ENCODE data around the gene ZBTB42.
"Not testable (repeated sequence)": the region's sequence is repeated elsewhere in the genome, so short reads cannot be mapped to it uniquely, and the experiment has no call there.

ZBTB42 gene

DNA sequence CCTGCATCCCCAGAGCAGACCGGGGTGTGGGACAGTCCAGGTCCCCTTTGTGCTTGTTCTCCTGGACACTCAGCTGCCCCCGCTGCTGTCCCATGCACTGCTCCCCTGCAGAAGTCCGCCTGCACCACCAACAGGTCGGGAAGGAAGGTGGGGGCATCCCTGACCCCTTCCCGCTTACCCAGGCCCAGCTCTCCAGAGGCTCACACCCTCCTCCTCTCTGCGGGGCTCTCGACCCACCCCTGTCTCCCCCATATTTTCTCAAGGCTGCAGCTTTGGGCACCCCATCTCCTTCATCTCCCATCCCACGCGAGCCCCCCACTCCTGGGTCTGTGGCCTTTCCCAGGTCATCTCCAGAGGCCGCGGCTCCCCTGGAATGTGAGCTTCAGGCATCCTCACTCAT, 9.4 kb downstream of the ZBTB42 start:
- no peak for DNase-seq (ENCODE audit: low read depth in 2 of 2)

DNA sequence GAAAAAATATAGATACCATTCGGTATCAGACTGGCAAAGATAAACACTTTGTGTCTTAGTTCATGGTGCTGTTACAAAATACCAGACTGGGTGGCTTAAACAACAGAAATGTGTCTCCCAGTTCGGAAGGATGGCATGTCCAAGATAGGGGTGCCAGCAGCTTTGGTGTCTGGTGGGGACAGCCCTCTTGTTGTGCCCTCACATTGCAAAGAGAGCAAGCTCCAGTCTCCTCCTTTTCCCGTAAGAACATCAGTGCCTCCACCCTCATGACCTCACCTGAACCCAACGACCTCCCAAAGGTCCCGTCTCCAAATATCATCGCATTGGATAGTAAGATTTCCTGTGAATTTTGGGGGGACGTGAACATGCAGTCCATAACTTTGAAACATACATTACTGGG, 12.4 kb downstream of the ZBTB42 start:
- DNase-seq (ENCODE audit: low read depth in 2 of 2) = no peak

DNA sequence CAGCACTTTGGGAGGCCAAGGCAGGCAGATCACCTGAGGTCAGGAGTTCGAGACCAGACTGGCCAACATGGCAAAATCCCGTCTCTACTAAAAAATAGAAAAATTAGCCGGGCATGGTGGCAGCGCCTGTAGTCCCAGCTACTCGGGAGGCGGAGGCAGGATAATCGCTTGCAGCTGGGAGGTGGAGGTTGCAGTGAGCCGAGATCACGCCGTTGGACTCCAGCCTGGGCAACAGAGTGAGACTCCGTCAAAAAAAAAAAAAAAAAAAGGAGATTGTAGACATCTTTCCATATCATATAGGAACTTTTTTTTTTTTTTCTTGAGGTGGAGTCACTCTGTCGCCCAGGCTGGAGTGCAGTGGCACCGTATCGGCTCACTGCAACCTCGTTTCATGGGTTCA, 13.8 kb downstream of the ZBTB42 start:
- not testable (repeated sequence) for DNase-seq (ENCODE audit: low read depth in 2 of 2)

DNA sequence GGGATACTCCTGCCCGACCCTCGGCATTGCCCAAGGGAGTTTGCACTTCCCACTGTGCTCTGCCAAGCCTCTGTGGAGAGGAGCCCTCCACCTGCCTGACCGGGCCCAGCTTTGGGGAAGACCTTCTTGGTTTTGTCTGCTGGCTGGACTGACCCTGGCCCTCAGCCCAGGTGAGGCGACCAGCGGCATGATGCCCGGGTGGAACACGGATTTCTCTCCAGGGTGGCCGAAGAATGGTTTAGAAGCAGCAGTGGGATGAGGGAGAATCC, 15.6 kb downstream of the ZBTB42 start:
- no peak for DNase-seq (ENCODE audit: low read depth in 2 of 2)

DNA sequence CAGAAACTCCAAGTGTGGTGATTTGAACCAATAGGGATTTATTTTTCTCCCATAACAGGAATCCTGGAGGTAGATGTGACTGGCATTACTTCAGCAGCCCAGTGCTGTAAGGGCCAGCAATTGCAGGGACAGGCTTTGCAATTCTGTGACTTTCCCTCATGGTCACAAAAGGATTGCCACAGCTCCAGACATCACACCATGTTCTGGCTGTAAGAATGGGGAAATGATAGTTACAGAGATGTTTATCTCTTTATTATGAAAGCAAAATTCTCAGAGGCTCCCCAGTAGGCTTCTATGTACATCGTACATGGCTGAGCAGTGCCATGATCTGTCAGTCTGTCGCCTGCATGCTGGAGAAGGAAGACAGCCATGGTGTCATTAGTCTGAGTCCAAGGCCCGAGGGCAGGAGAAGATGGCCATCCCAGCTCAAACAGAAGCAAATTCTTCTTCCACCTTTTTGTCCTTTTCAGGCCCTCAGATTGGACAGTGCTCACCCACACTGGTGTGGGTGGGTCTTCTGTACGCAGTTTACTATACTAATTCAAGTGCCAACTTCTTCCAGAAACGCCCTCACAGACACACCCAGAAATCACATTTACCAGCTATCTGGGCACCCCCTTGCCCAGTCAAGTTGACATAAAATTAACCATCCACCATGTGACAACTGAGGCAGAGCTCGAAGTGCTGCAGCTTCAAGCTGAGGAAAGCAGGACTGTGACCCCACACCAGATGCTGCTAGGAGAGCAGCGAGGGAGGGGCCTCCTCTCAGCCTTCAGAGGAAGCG, 17.2 kb downstream of the ZBTB42 start:
- no peak for DNase-seq (ENCODE audit: low read depth in 2 of 2)

DNA sequence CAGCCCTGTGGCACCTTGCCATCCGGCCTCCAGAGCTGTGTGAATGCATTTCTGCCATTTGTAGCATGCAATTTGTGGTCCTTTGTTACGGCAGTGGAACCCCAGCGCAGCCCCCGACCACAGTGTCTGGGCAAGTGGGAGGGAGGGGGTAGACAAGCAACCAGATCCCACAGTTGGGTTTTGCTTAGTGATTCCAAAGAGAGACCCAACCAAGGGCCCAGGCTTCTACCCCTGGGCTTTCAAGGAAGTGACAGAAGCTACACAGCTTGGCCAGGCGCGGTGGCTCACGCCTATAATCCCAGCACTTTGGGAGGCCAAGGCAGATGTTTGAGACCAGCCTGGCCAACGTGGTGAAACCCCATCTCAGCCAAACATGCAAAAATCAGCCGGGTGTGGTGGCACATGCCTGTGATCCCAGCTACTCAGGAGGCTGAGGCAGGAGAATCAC, 17.8 kb downstream of the ZBTB42 start:
- no peak for DNase-seq (ENCODE audit: low read depth in 2 of 2)

DNA sequence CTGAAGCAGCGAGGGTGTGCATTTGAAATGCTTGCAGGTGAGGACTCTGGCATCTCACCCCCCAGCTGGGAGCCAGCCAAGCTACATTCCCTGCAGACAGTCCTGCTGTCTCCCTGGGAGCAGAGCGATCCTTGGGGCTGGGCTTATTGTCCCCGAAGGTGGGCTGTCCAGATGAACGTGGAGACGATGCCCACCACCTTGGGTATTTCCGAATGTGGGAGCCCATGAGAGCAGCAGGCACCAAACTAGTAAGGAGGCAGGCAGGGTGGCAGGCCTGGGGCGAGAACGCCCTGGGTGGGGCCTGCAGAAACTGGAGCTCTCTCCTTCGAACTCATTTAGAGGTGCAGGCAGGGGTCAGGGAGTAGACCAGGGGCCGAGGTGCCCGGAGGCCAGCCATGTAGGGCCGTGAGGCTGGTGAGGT, 18.5 kb downstream of the ZBTB42 start:
- DNase-seq (ENCODE audit: low read depth in 2 of 2) = no peak

DNA sequence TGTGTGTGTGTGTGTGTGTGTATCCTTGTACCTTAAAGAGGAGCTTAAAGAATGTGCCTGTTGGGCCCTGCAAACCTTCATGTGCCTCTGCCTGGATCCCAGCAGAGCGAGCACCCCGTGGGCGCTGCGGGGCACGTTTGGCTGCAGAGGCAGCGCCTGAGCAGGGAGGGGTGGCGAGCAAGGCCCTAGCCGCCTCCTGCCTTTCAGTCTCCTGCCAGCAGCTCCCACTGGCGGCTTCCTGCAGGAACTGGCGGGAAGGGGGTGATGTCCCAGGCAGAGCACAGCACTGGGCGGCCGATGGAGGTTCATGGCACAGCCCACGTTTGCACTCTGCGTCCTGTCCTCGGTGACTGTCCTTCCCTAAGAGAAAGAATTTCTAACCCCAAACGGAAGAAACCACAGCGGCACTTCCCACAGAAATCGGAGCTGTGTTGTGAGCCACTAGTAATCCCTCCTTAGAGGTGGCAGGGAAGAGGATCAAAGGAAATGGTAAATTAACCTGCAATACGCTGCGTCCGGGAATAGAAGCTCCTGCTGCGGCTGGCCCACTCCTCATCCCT, 19.8 kb downstream of the ZBTB42 start:
- no peak for DNase-seq (ENCODE audit: low read depth in 2 of 2)

DNA sequence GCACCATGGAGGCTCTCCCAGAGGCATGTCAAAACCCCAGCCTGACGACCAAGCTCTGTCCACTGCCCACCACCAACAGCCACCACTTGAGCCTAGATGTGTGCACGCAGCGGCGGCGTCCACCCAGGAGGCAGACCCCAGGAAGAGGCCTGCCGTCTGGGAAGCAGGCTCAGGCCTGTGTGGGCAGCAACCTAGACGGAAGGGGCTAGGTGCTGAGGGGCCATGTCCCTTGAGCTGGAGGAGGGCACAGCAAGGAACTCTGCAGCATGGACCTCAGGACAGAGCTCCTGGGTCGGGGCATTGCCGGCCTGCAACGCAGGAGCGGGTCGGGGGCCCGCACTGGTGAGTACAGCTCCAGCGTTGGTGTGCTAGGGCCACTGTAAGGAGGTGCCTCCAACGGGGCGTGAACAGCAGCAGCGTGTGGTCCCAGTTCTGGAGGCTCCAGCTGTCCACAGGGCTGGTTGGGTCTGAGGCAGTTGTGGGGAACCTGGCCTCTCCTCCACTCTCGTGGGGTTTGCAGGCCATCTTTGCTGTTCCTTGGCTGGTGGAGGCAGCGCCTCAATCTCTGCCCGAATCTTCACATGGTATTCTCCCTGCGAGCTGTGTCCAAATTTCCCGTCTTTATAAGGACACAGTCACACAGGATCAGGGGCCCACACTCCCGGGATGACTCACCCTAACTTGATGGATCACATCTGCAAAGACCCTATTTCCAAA, 20.5 kb downstream of the ZBTB42 start:
- DNase-seq (ENCODE audit: low read depth in 2 of 2) = no peak

DNA sequence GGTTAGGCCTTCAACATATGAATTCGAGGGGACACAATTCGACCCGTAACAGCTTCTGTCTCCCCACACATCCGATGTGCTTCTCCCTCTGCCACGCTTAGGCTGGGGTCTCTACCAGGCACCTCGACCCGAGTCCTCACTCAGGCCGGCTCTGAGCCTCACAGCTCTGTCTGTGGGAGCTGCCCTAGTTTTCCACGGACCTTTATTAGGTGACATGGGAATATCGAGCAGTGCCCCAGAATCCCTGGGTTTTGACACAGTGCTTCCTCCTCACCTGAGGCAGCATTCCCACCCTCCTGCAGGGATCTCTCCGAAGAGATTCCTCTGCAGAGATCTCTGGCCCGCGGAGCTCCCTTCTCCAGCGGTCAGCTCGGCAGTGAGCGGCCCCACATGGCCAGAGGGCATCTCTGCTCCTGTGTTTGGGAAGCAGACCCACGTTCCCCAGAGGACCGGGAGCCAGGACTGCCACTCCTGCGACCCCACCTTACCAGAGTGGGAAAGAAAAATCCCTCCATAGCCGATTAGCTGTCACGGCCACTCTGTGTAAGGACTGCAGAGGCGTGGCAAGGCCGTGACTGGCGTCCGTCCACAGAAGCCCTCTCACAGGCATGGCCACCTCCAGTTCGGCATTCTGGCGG, 21.2 kb downstream of the ZBTB42 start:
- no peak for DNase-seq (ENCODE audit: low read depth in 2 of 2)

DNA sequence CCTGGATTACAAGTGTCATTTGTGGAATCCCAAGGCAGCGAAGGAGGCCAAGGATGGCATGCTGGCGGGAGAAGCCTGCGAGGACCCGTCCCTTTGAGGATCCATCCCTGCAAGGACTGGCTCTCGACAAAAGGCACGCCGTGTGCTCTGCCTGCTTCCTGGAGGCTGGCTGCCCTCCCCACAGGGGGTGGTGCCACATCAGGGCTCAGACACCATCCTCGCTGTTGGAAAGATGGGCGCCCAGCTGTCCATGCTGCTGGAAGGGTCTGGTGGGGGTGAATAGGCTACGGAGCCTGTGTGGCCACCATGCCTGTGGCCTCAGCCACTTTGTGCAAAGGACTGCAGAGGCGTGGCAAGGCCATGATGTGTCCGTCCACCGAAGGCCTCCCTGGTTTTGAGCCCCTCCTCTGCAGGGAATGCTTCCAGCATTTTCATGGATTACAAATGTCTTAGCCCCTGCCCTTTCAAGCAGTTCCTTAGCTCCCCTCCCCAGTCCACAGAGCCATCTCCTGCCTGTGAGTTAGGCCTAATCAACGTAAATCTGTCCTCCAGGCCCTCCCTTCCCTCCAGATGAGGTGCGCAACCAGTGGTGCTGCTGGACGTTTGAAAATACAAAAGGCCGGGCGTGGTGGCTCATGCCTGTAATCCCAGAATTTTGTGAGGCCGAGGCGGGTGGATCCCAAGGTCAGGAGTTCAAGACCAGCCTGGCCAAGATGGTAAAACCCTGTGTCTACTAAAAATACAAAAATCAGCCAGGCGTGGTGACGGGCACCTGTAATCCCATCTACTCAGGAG, 22.1 kb downstream of the ZBTB42 start:
- no peak for DNase-seq (ENCODE audit: low read depth in 2 of 2)

DNA sequence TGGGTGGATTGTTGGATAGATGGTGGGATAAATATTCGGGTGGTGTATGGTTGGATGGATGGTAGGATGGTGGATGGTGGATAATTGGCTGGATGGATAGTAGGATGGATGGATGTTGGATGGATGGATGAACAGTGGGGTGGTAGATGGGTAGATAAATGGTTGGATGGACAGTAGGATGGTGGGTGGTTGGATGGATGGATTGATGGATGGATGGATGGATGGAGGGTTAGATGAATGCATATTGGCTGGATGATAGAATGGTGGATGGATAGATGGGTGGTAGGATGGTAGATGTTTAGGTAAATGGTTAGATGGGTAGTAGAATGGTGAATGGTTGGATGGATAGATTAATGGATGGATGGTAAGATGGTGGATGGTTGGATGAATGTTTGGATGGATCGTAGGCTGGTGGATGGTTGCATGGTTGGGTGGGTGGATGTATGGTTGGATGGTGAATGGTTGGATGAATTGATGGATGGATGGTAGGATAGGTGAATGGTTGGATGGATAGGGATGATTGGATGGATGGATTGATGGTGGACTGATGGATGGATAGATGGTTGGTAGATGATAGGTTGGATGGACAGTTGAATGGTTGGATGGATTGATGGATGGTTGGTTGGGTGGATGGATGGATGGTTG, 23.6 kb downstream of the ZBTB42 start:
- no peak for DNase-seq (ENCODE audit: low read depth in 2 of 2)

DNA sequence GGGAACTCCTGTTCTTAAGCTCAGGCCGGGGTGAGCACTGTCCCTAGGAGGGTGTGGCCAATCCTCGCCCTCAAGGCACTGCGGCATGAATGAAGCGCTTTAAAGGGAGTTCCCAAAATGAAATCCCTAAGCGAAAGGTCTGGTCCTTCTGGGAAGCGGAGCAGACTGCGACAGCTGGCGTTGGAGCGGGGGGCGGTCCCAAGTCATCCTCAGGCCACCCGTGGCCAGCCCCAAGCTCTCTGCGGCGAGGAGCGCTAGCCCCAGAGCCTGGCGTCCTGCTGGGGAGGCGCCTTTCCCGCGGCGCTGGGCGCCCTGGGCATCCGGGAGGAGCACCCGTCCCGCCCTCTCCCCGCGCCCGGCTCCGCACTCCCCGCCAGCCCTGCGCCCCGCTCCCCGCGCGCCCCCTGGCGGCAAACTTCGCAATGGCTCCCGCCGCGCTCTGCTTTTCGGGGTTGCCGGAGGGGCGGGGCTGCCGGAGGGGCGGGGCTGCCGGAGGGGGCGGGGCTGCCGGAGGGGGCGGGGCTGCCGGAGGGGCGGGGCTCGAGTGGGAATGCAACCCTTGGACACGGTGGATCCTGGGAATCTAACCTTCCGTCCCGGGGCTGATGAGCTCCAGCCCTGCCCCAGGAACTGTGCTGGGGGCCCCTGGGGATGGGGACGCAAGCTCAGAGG, 25.4 kb downstream of the ZBTB42 start:
- peak; percentile 81 to 87 for DNase-seq (ENCODE audit: low read depth in 2 of 2)

DNA sequence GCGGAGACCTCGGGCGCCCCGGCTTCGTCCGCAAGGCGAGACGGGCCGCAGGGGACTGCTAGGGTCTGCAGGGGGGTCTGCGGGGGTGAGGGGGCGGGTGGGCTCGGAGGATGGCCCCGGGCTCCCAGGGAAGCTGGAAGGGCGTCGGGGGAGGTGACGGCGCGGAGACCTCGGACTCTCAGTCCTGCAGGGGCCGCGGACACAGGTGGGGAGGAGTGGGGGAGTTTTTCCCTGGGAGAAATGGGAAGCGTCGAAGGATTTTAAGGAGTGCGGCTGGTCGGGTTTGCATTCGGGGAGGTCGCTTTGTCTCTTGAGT, 25.9 kb downstream of the ZBTB42 start:
- no peak for DNase-seq (ENCODE audit: low read depth in 2 of 2)

DNA sequence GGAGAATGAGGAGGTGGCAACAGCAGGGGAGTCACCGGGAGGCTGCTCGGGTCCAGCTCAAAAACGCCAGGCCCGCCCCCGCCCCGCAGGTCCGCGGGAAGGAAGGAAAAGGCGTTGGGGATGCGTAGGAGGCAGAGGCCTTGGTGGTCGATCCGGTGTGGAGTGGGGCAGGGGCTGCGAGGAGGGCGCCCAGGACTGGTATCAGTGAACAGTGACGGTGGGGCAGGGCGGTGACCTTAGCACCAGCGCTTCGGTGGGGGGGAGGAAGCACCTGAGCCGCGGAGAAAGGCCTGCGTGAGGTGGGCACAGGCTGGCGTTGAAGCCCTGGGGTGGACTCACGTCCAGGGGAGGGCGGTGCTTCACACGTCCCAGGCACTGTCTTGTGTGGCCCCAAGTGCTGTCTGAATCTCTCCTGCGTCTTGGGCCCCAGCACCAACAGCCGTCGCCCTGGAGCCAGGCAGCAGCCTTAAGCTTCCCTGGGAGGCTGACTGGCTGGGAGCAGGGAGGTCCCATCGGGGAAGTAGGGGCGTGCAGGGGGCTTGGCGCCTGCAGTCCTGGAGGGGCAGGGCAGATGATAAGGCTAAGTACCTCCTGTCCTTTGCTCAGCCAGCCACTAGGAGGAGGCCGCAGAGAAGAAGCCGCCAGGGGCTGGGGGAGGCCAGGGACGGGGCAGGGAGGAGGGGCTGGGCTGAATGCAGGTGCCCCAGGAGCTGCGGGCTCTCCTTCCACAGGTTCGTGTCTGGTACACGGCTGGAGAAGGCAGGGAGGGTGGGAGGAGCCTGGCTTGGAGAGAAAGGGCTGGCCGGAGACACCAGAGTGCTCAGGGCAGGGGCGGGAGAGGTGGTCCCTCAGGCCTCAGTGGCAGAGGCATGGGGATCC, 26.5 kb downstream of the ZBTB42 start:
- DNase-seq (ENCODE audit: low read depth in 2 of 2) = peak in 1 of 2 donors; percentile 15

DNA sequence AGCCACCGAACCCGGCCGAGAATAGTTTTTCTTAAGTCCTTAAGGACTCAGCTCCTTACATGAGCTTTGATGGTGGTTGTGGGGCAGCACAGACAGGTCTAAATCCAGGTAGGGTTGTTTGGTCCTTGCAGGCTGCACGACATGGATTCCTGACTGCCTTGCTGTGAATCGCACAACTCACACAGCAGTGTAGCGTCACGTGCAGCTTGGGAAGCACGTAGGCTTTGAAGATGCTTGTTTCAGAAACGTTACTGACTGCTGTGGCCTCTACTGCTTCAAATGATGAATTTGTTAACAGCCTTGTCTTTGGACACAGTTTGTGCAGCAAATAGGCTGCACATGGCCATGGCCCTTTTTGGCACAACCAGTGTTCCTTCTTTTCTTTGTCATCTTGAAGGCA, 29.9 kb downstream of the ZBTB42 start:
- no peak for DNase-seq (ENCODE audit: low read depth in 2 of 2)

DNA sequence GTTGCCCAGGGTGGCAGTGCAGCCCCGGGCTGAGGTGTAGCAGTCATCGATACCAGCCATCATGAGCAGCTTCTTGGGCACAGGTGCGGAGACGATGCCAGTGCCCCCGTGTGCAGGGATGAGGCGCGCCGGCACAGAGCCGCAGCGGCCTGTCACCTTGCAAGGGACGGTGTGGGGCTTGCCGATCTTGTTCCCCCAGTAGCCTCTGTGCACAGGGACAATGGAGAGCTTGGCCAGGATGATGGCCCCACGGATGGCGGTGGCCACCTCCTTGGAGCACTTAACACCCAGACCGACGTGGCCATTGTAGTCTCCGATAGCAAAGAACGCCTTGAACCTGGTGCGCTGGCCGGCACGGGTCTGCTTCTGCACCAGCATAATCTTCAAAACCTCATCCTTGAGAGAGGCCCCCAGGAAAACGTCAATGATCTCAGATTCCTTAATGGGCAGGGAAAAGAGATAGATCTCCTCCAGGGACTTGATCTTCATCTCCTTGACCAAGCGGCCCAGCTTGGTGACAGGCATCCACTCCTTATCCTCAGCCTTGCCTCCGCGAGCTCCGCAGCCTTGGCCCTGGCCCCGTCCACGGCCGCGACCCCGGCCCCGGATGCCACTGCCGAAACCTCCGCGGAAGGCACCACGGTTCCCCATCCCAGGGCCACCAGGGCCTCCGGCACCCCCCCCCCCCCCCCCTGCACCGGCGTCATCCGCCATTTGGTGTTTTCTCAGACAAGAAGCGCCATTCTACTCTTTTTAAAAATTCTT, 35.5 kb downstream of the ZBTB42 start:
- DNase-seq (ENCODE audit: low read depth in 2 of 2) = not testable (repeated sequence)

DNA sequence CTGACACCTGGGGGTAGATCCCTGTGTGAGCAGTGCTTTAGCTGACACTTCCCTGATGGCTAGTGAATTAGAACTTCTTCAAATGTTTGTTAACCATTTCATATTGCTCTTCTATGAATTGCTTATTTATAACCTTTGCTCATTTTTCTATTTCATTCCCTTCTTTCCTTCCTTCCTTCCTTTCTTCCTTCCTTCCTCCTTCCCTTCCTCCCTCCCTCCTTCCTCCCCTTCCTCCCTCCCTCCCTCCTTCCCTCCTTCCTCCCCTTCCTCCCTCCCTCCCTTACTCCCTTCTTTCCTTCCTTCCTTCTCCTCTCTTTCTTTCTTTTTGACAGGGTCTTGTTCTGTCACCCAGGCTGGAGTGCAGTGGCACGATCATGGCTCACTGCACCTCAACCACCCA, 40.8 kb downstream of the ZBTB42 start:
- DNase-seq (ENCODE audit: low read depth in 2 of 2) = no peak

DNA sequence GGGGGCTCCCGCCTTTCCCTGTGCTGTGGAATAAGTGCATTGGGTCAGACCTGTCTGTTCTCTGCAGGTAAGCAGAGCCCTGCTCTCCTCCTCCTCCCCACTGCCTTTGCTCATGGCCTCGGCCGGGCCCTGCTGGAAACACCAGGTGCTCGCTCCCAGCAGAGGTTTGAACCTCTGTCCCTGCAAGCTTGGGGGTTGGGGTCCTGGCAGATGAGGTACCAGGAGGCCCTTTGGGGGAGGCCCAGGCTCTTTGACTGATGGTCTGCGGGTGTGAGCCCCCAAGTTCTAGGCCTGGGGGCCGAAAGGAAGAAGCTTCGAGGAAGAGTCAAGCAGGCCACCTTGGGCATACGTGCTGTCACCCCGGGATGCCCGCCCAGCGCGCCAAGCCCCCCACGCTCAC, 42.1 kb downstream of the ZBTB42 start:
- no peak for DNase-seq (ENCODE audit: low read depth in 2 of 2)
